Bronchial epithelial cell (primary cell): Measurements from ENCODE around the gene ERMP1. TPM values are rescaled to one million over a fixed set of nuclear protein-coding genes. Genes with fewer than 3 reads are reported as not detected.

Experiments used
- DNase-seq: peaks from one replicate; pipeline ENCODE4 v3.0.0-alpha.2; 2010; ENCODE audit warnings: low read depth
- FAIRE-seq: peaks from 2 replicates; lab custom pipeline; 2011; peaks lifted over from hg19 to GRCh38; lab: Jason Lieb, UNC
- H3K27me3 ChIP-seq: 2 replicates; pipeline ENCODE4 v1.5.1; 2011; ENCODE audit warnings: low read length; ENCODE audit not compliant: control insufficient read depth, insufficient read depth
- H3K36me3 ChIP-seq: 2 replicates; pipeline ENCODE4 v1.5.1; 2011; ENCODE audit warnings: low read length; ENCODE audit not compliant: control insufficient read depth, insufficient read depth
- H3K4me3 ChIP-seq: 2 replicates; pipeline ENCODE4 v1.5.1; 2011; ENCODE audit warnings: mild to moderate bottlenecking, low read depth, low read length, control low read depth
- total RNA-seq: library from RNA; depleted of rRNA; stranded (reverse); fragments of >200 nt; gene quantifications from 2 replicates; pipeline ENCODE4 v1.2.1, GENCODE V29; 2014
- TF ChIP-seq, protein P1 (sequence below): IDR thresholded peaks from 2 replicates; pipeline ENCODE4 v1.5.1; 2011; ENCODE audit warnings: mild to moderate bottlenecking, moderate library complexity, low read length, control low read depth, inconsistent platforms; ENCODE audit not compliant: insufficient read depth, severe bottlenecking

Gene ERMP1
- total RNA-seq, 1 donor from 2014 or later = 52.9 TPM

GRCh38 chr9:5843794-5844471 is 11.0 kb upstream of the ERMP1 start:
- Histone ChIP-seq H3K4me3 (no peak overlapping the region), H3K27me3 (no peaks in the 10 kb centered on the region), H3K36me3 (no peaks in the 10 kb centered on the region)
- DNase-seq (peak; percentile 31), FAIRE-seq (no peak)
- TF ChIP-seq, protein P1, sequence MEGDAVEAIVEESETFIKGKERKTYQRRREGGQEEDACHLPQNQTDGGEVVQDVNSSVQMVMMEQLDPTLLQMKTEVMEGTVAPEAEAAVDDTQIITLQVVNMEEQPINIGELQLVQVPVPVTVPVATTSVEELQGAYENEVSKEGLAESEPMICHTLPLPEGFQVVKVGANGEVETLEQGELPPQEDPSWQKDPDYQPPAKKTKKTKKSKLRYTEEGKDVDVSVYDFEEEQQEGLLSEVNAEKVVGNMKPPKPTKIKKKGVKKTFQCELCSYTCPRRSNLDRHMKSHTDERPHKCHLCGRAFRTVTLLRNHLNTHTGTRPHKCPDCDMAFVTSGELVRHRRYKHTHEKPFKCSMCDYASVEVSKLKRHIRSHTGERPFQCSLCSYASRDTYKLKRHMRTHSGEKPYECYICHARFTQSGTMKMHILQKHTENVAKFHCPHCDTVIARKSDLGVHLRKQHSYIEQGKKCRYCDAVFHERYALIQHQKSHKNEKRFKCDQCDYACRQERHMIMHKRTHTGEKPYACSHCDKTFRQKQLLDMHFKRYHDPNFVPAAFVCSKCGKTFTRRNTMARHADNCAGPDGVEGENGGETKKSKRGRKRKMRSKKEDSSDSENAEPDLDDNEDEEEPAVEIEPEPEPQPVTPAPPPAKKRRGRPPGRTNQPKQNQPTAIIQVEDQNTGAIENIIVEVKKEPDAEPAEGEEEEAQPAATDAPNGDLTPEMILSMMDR = no peak

DNA sequence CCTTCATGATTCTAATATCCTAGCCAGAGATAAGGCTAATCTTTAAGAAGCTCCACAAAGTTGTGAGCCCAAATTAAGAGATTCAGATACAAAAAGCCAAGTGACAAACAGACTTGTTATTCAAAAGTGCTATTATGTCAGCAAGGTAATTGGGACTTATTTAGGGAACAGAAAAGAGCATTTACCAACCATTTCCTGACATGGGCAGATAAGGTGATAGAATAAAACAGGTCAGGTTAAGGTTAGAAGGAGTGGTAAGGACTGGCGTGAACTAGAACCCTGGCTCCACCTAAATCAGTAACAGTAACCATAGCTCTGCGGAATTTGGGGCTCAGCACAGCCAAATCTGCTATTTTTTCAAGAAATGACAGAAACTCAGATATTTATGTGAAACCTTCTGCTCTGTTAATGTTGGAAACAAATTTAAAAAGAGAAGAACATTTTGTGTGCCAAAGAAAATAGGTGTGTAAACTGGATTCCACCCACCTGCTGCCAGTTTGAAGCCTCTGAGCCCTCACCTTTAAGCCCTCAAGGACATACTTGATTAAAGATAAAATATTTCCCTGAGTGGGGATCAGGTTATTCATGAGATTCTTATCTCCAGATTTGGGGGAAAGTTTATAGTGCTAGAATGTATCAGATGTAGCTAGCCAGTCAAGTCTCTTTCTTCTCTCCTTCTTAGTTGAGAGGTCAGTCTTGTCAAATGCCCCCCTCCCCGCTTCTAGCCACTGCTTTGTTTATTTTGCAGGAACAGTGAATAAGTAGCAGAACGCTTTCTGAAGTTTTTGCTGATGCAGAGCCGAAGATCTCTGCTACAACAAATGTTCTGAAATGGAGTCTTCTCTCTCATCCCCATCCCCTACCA is 10.2 kb upstream of the ERMP1 start:
- DNase-seq (no peak), FAIRE-seq (no peak)
- no peak overlapping the region for H3K4me3 ChIP-seq

DNA sequence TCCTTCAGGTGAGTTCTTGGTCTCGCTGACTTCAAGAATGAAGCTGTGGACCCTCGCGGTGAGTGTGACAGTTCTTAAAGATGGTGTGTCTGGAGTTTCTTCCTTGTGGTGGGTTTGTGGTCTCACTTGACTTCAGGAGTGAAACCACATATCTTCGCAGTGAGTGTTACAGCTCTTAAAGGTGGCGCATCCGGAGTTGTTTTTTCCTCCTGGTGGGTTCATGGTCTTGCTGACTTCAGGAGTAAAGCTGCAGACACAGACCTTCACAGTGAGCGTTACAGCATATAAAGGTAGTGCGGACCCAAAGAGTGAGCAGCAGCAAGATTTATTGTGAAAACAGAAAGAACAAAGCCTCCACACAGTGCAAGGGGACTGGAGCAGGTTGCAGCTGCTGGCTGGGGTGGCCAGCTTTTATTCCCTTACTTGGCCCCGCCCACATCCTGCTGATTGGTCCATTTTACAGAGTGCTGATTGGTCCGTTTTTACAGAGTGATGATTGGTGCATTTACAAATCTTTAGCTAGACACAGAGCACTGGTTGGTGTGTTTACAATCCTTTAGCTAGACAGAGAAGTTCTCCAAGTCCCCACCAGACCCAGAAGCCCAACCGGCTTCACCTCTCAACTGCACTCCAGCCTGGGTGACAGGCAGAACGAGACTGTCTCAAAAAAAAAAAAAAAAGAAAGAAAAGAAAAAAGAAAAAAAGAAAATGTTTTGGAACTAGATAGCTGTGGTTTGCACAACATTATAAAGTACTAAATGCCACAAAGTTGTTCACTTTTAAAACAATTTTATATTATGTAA is 9.1 kb upstream of the ERMP1 start:
- TF ChIP-seq, protein P1 = no peak
- no peaks in the 10 kb centered on the region for H3K36me3 ChIP-seq
- no peak for DNase-seq
- no peak overlapping the region for H3K4me3 ChIP-seq
- H3K27me3 ChIP-seq = no peaks in the 10 kb centered on the region
- FAIRE-seq = no peak

More for the DNA sequence above, 10.2 kb upstream of the ERMP1 start:
- Histone ChIP-seq H3K27me3 (no peaks in the 10 kb centered on the region), H3K36me3 (no peaks in the 10 kb centered on the region)
- TF ChIP-seq, protein P1 = no peak

DNA sequence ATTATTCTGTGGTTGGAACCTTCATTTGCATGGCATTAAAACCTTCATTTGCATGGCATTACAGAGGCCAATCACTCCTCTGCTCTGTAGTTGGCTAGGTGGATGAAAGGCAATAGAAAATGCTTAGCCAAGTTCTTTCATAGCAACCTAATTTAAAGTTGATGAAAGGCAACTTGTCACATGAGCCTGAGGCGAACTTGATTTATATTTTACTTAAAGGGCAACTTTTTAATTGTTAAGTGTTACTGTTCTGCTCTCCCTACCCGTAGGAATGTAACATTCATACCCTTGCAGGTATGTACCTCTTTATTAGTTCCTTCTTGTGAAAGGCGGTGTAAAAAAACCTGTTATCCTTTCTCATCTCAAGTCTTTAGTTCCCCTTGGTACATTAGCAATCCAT is 7.9 kb upstream of the ERMP1 start:
- Histone ChIP-seq H3K4me3 (no peak overlapping the region), H3K27me3 (no peaks in the 10 kb centered on the region), H3K36me3 (no peaks in the 10 kb centered on the region)
- DNase-seq (no peak), FAIRE-seq (no peak)
- TF ChIP-seq, protein P1 = no peak

DNA sequence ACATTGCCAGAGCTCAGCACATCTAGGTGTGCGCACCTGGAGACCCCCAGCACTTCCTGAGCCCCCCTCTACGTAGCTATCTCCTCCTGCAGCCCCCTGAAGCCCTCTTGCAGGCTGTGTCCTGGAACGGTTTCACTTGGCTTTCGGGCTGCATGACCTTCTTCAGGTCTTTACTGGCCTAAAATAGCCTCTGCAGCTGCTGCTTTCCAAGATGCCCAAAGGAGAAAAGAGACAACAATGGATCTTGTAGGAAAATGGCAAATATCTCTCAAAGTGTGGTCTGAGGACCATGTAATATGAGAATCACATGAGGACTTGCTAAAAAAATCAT is 6.6 kb upstream of the ERMP1 start:
- Histone ChIP-seq H3K27me3 (no peaks in the 10 kb centered on the region), H3K36me3 (no peaks in the 10 kb centered on the region), H3K4me3 (no peak overlapping the region)
- FAIRE-seq (no peak), DNase-seq (no peak)
- TF ChIP-seq, protein P1 = no peak
